HFF-Myc (cell line): ENCODE data around the gene EXOC4.
A peak's percentile ranks its signal among the peaks of the same experiment; 100 is the strongest.

Experiments used
- DNase-seq: peaks from one replicate; pipeline ENCODE4 v3.0.0-alpha.2; 2011; ENCODE audit warnings: low read depth; ENCODE audit errors: extremely low read depth
- H3K4me3 ChIP-seq: replicated peaks from 2 replicates; pipeline ENCODE4 v1.5.1; 2011; ENCODE audit warnings: low read depth, mild to moderate bottlenecking, control low read depth, low read length
- TF ChIP-seq, protein P1 (sequence below): IDR thresholded peaks from 2 replicates; pipeline ENCODE4 v1.5.1; 2012; ENCODE audit warnings: mild to moderate bottlenecking, low read depth, low read length, control low read depth; ENCODE audit errors: missing control alignments

Gene EXOC4

DNA sequence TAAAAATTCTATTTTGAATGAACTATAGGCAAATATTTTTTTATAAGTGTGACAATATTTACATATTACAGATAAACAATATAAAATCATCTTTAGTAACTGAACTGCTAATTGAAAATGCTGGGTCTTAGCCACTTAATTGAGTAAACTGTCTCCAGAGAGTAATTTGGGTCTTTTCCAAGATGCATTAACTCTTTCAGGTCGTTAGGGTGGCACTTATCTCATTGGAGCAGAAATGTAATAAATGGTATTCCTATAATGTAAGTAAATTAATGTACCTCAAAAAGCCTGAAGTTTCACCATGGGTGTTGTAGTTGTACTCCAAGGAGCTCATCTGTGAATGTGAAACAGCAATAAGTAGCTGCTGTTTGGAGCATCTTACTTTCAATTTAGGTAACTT is 208.5 kb downstream of the EXOC4 start:
- TF ChIP-seq, protein P1, sequence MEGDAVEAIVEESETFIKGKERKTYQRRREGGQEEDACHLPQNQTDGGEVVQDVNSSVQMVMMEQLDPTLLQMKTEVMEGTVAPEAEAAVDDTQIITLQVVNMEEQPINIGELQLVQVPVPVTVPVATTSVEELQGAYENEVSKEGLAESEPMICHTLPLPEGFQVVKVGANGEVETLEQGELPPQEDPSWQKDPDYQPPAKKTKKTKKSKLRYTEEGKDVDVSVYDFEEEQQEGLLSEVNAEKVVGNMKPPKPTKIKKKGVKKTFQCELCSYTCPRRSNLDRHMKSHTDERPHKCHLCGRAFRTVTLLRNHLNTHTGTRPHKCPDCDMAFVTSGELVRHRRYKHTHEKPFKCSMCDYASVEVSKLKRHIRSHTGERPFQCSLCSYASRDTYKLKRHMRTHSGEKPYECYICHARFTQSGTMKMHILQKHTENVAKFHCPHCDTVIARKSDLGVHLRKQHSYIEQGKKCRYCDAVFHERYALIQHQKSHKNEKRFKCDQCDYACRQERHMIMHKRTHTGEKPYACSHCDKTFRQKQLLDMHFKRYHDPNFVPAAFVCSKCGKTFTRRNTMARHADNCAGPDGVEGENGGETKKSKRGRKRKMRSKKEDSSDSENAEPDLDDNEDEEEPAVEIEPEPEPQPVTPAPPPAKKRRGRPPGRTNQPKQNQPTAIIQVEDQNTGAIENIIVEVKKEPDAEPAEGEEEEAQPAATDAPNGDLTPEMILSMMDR = no peak
- DNase-seq = no peak
- no peak overlapping the region for H3K4me3 ChIP-seq

DNA sequence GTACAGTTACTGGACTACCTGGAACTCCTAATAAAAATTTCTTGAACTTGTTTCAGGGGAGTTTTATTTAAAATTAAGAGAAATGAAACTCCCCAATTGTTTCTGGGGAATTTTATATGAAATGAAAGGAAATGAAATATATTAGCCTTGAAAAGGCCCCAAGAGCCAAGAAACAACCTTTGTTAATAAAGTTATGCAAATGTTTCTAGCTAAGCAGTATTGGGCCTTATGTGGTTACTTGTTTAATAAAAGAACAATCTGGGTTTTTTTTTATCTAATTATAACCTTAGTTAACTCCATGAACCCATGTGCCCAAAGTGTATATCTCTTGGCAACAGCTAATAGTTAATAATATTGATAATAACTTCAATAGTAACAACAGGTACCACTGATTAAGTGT is 222.8 kb downstream of the EXOC4 start:
- no peak overlapping the region for H3K4me3 ChIP-seq
- TF ChIP-seq, protein P1 = no peak
- DNase-seq = no peak

DNA sequence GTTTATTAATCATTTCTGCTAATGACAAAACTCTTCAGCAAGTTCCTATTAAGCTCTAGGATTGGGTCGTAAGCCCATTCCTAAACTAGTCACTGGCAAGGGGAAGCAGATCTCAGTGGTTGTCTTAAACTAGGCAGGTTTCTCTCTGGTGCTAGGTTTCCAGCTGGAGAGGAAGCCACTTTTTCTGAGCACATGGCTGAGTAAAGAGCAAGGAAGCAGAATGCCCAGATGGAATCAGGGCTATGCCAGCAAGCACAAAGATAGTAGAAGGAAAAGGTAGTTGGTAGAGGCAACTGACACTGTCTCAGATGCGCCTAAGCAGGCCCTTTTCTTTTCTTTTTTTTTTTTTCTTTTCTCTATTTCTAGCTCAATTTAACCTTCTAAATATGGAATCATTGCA is 224.9 kb downstream of the EXOC4 start:
- DNase-seq = no peak
- TF ChIP-seq, protein P1 = no peak
- no peak overlapping the region for H3K4me3 ChIP-seq

- no peak overlapping the region for H3K4me3 ChIP-seq
- no peak for DNase-seq
- TF ChIP-seq, protein P1 = no peak
Measured at GRCh38 chr7:133478591-133479135, 225.8 kb downstream of the EXOC4 start.

GRCh38 chr7:133479456-133480065 is 226.7 kb downstream of the EXOC4 start:
- H3K4me3 ChIP-seq = no peak overlapping the region
- TF ChIP-seq, protein P1 = no peak
- DNase-seq = no peak

DNA sequence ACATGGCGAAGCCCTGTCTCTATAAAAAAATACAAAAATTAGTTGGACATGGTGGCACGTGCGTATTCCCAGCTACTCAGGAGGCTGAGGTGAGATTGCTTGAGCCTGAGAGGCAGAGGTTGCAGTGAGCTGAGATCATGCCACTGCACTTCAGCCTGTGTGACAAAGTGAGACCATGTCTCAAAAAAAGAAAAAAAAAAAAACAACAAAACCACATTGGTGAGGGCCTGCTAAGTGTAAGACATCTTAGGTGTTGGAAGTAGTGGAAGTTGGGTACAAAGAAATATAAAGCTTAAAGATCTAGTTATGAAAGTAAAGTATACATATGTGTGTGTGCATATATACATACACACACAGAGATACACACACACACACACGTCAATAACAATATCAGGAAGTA is 228.0 kb downstream of the EXOC4 start:
- no peak for DNase-seq
- H3K4me3 ChIP-seq = no peak overlapping the region
- TF ChIP-seq, protein P1 = no peak

DNA sequence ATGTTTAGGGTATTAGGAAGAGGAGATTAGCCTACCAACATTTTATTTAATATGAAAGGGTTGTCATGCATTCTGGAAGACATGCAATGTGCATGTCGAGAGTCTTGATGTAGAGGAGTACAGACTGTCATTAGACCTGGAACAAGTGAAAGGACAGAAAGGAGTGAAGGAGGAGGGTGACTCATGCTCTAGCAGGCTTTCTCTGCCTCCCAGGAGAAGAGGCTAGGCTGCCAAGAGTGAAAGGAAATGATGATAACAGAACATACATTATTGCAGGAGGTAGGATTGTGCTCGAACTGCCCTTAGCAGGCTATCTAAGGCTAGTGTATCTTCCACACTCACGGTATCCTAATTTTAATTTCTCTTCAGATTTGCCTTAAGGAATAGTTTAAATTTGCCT is 228.8 kb downstream of the EXOC4 start:
- TF ChIP-seq, protein P1 = no peak
- peak; percentile 4 for DNase-seq
- H3K4me3 ChIP-seq = no peak overlapping the region
